RWPE1 (cell line): ENCODE measurements around the gene CUL7.
"Not testable (repeated sequence)": the region's sequence is repeated elsewhere in the genome, so short reads cannot be mapped to it uniquely, and the experiment has no call there.

Source experiments
- CTCF ChIA-PET: fragments of 350-600 bp; sonication (Branson Sonifier 250); formaldehyde crosslinking; extraction: SDS; loops from one replicate; lab custom pipeline; 2021; lab: Yijun Ruan, JAX
- POLR2A ChIA-PET: fragments of 400-600 bp; formaldehyde crosslinking; extraction: SDS; loops from one replicate; lab custom pipeline; 2020; ENCODE audit warnings: antibody characterized with exemption; ENCODE audit not compliant: low non-redundant PET; lab: Yijun Ruan, JAX
- DNase-seq: peaks from one replicate; pipeline ENCODE4 v3.0.0; 2012; ENCODE audit warnings: low spot score
- H3K27ac ChIP-seq: fragments of 450-650 bp; 2 replicates; pipeline ENCODE4 v1.5.1; 2017
- TF ChIP-seq, protein P1 (sequence below): fragments of 450-650 bp; conservative IDR thresholded peaks from 2 replicates; pipeline ENCODE4 v1.5.1; 2017; ENCODE audit warnings: low read depth, mild to moderate bottlenecking

CUL7 gene

DNA sequence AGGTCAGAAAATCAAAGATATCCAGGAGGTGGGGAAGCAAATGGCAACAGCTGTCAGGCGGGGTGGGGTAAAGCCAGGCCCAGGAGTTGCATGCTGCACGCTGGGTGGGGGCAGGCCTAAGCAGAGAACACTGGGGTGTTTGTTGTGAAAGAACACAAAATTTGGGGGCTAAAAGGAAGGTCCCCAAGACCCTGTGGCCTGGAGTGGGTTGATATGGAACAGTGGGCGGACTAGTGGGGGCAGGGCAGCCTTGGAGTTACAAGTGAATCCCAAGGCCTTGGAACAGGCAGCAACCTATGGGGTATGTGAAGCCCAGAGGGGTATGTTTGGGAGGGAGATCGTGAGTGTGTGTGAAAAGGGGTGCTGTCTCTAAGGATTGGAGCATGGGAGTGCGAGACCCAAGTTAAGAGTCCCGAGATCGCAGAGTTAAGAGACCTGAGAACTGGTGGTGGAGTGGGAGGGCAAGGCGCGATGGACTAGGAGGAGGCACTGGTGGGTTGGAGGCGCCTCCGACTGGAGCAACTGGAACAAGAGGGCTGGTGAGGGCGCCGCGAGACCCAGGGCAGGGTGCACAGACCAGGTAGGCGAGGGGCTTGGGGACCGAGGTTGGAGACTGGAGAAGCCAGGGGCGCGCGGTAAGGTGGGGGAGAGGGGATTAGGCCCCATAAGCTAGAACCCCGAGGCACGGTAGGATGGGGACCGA lies 658 bp downstream of the CUL7 start:
- peak; percentile 17 for DNase-seq
- H3K27ac ChIP-seq: peak overlapping the region; percentile 86
- TF ChIP-seq, protein P1, sequence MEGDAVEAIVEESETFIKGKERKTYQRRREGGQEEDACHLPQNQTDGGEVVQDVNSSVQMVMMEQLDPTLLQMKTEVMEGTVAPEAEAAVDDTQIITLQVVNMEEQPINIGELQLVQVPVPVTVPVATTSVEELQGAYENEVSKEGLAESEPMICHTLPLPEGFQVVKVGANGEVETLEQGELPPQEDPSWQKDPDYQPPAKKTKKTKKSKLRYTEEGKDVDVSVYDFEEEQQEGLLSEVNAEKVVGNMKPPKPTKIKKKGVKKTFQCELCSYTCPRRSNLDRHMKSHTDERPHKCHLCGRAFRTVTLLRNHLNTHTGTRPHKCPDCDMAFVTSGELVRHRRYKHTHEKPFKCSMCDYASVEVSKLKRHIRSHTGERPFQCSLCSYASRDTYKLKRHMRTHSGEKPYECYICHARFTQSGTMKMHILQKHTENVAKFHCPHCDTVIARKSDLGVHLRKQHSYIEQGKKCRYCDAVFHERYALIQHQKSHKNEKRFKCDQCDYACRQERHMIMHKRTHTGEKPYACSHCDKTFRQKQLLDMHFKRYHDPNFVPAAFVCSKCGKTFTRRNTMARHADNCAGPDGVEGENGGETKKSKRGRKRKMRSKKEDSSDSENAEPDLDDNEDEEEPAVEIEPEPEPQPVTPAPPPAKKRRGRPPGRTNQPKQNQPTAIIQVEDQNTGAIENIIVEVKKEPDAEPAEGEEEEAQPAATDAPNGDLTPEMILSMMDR: no peak
- POLR2A ChIA-PET: interaction anchor here (0.9 to 2.0 kb wide), 2 partner anchors 74 to 78 kb away, joined by 3 to 4 read pairs; partner anchors contain the start of gene PEX6
- CTCF ChIA-PET: no interaction called here

DNA sequence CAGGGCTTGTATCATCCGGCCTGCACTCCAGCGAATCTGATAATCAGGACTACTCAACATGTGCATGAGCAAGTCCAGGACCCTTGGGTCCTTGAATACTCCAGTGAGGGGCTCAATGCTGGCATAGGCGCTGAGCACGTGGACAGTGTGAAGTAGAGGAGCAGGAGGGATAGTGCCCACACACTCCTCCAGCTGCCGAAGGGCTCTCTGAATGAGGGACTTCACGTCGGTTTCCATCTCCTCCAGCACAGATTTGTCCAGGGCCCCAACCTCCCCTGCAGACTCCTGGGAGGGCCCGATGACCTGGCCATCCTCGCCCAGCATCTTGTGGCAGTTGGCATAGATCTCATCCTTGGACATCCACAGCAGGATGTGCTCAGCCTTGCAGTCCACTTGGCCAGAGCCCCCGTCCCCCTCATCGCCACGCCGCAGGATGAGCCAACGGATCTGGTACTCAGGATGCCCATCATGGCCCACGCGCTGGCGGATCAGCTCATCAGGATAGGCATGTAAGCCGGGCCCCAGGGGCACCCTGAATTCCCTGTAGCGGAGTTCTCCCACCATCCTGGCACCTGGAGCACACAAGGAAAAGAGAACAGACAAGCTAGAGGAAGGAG lies 1.3 kb downstream of the CUL7 start:
- TF ChIP-seq, protein P1: no peak
- DNase-seq: no peak
- CTCF ChIA-PET: no interaction called here
- POLR2A ChIA-PET: interaction anchor here (2.0 kb wide), 1 partner anchor 74 kb away, joined by 4 read pairs; the partner anchor contains the start of gene PEX6
- H3K27ac ChIP-seq: peak overlapping the region; percentile 86

DNA sequence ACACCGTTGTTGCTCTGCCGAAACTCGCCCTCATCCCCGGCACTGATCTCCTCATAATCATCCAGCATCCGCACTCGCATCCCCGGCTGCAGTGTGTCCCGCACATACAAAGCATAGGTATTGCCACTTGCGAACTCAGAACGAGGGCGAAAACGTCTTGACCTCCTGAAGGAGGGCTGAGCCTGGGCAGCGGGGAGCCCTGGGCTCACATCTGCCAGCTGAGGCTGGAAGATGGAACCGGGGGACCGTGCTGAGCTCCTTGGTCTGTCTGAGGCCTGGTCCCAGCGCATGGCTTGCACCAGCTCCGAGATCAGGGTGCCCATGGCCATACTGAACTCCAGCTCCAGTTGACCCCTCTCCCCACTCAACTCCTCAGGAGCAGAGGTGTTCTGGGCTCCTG lies 2.7 kb downstream of the CUL7 start:
- no peak for DNase-seq
- TF ChIP-seq, protein P1: no peak
- POLR2A ChIA-PET: no interaction called here
- no peak overlapping the region for H3K27ac ChIP-seq
- CTCF ChIA-PET: no interaction called here

DNA sequence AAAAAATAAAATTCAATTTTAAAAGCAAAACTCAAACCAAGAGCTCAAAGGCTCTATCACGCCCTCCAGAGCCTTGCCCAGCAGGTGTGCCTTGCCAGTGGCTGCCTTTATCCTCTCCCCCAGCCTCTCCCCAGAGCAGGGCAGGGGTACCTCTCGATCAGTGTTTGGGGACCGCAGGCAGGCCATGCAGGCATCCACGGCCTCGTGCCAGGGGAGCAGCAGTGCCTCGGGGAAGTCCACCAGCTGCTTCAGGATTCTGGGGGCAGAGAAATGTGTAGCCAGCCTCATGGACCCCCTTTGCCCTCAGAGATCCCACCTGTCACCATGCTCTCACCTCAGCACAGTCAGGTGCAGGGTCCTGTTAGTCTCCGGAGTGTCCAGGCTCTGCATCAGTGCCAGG lies 5.7 kb downstream of the CUL7 start:
- POLR2A ChIA-PET: no interaction called here

DNA sequence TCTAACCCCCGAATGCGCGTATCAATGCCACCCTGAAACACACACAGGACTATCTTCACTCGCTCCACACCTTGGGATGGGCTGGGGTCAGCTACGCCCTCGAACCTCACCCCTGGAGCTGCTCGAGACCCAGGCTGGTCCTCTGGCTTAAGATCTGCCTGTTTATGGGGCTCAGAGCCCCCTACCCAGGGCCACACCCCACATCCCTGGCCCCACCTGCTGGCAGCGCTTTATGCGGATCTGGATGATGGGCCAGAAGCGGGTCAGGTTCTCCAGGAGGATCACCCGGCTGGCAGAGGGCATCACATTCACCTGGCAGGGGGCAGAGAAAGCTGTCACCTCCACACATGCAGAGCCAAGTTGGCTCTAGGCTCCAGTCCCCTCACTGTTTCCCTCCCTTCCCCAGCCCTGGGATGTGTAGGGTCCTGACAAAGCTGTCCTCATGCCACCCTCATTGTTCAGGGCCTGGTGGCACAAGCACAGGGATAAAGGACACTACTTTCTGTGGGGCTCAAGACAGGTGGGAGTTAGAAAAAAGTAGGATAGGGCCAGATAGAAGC lies 8.2 kb downstream of the CUL7 start:
- POLR2A ChIA-PET: interaction anchor here (0.6 kb wide), 1 partner anchor 11 kb away, joined by 3 read pairs; no protein-coding TSS in a partner anchor
- TF ChIP-seq, protein P1: no peak
- H3K27ac ChIP-seq: peak overlapping the region; percentile 9; the same call in 1 of the 2 replicates
- CTCF ChIA-PET: interaction anchor here (0.6 kb wide), 1 partner anchor 205 kb away, joined by 3 read pairs; no protein-coding TSS in a partner anchor
- DNase-seq: no peak

More for the DNA sequence above, 5.7 kb downstream of the CUL7 start:
- DNase-seq: no peak
- CTCF ChIA-PET: no interaction called here
- TF ChIP-seq, protein P1: no peak
- no peak overlapping the region; the same call in 1 of the 2 replicates for H3K27ac ChIP-seq

DNA sequence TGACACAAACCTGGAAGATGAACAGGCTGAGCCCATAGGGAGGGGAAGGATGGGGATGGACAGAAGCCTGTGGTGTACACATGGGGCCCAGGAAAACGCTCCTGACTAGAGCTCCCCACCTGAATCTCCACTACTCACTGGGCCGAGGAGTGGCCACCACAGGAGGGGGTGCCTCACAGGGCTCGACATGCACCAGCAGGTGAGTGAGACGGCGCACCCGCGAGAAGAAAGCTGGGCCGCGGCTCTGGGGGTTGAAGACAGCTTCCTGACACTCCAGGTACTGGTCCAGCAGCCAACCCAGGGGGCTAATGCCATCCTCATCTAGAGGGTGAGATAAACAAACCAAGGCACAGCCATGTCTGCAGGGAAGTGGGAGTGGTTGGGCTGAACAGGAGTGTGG lies 10.3 kb downstream of the CUL7 start:
- no peak for DNase-seq
- TF ChIP-seq, protein P1: no peak
- ChIA-PET POLR2A (no interaction called here), CTCF (no interaction called here)
- no peak overlapping the region for H3K27ac ChIP-seq

DNA sequence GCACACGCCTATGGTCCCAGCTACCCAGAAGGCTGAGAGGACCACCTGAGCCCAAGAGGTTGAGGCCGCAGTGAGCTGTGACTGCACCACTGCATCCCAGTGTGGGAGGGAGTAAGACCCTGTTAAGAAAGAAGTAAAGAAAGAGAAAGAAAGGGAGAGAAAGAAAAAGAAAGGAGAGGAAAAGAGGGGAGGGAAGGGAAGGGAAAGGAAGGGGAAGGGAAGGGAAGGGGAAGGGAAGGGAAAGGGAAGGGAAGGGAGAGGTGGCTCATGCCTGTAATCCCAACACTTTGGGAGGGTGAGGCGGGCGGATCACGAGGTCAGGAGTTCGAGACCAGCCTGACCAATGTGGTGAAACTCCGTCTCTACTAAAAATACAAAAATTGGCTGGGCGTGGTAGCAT lies 12.2 kb downstream of the CUL7 start:
- DNase-seq, H3K27ac ChIP-seq: not testable (repeated sequence)
- POLR2A ChIA-PET: interaction anchor here (1.0 kb wide), 1 partner anchor 21 kb away, joined by 4 read pairs; no protein-coding TSS in a partner anchor
- CTCF ChIA-PET: interaction anchor here (0.6 kb wide), 1 partner anchor 37 kb away, joined by 3 read pairs; no protein-coding TSS in a partner anchor
